ENCODE measurements around the gene ANKRD13B. TPM values are rescaled to one million over a fixed set of nuclear protein-coding genes. Genes with fewer than 3 reads are reported as not detected.

ANKRD13B gene
- total and polyA plus RNA-seq, 2 of the 13 experiments (the other 11 are each of a cell fraction or from before 2014, with no cell fraction given), result 1.7 to 1.8 TPM

DNA sequence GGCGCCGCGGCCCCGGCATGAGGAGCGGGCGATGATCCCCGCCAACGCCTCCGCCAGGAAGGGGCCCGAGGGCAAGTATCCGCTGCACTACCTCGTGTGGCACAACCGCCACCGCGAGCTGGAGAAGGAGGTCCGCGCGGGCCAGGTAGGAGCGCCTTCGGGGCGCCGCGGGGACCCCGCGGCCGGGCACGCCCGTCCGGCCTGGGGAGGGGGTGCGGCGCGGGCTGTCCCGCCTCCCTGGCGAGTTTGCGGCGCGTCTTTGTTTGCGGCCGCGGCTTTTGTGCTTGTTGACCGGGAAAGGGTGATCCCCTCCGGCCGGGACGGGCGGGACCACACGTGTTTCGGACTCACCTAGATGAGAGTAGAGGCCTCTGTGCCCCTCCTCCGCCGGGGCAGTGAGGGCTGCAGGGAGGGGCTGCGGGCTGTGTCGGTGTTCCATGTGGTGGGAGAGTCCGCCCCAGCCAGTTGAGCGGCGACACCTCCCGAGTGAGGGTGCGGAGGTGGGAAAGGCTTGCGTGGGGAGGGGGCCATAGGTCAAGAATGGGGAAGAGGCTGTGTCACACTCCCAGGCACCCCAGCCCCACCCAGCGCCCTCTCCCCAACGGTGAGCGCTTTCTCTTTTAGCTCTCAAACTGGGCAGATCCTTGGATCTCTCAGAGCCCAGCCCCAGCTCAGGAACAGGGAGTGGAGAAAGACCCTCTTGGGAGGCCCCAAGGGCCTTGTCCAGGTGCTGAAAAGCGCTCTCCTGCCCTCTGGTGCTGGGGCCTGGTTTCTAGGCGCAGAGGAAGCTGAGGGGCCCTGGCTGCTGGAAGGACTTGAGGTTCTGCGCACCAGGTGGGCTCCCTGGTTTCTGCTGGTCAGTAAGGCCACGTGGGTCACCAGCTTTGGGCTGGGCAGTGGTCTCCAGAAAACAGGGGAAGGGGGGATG is 923 bp downstream of the ANKRD13B start:
- no peak for DNase-seq (ENCODE audit: low spot score)
- Histone ChIP-seq H3K4me2 (ENCODE audit: low read depth, low read length) (peak overlapping the region; percentile 86), H3K9me3 (ENCODE audit: low read length) (no peaks in the 10 kb centered on the region), H4K20me1 (ENCODE audit: insufficient read depth, low read length) (no peaks in the 10 kb centered on the region), H3K4me1 (ENCODE audit: insufficient read depth, low read length) (peaks cover 61% of the 10 kb centered on the region), H3K36me3 (replicated peaks in 1 of 2; ENCODE audit: control insufficient read depth in 1 of 2, insufficient read depth in 2 of 2, low read length in 2 of 2) (no peaks in the 10 kb centered on the region), H3K27ac (ENCODE audit: extremely low read length, insufficient read depth, low read length) (no peak overlapping the region), H2AFZ (ENCODE audit: low read length) (no peak overlapping the region), H3K27me3 (ENCODE audit: control insufficient read depth in 1 of 2, insufficient read depth in 2 of 2, low read length in 2 of 2) (peaks cover 3 to 31% of the 10 kb centered on the region in 2 experiments; a peak in 3 of 5 replicates), H3K4me3 (replicated peaks in 1 of 3; ENCODE audit: insufficient read depth in 1 of 3, low read depth in 2 of 3, low read length in 3 of 3) (peak overlapping the region; percentile 59 to 71 (median 59); a peak in 5 of 6 replicates), H3K79me2 (ENCODE audit: insufficient read depth, low read length) (peaks cover under 1% of the 10 kb centered on the region), H3K9ac (ENCODE audit: insufficient read depth, low read depth, low read length) (no peak overlapping the region)
- ChIA-PET POLR2A (interaction anchor here (0.9 to 3.0 kb wide), 3 partner anchors 19 to 300 kb away, joined by 3 to 23 read pairs (median 3); partner anchors contain the start of gene NUFIP2), CTCF (ENCODE audit: low intra/inter-chr PET ratio, low total read pairs) (interaction anchor here (0.8 to 3.1 kb wide), 3 partner anchors 13 to 223 kb away, joined by 3 to 39 read pairs (median 5); no protein-coding TSS in a partner anchor)
- BruUV-seq (replicated peaks), result no TSS peak
- no peak for ATAC-seq
- WGBS (ENCODE audit: low lambda C conversion rate), result no CpG with 5 or more reads among the region's 64 CpGs
- intact Hi-C loops (cut with micrococcal nuclease; ENCODE audit: unreplicated experiment) (loop anchor here (10.0 kb wide), 1 partner anchor 219 kb away; no protein-coding TSS in a partner anchor), in situ Hi-C loops (cut with HindIII; ENCODE audit: extremely low pct_ligation_motif_present, low pct_unique_long_range_greater_than_20kb) (no loop called here)
- no peak for FAIRE-seq
- TF ChIP-seq, protein P1, sequence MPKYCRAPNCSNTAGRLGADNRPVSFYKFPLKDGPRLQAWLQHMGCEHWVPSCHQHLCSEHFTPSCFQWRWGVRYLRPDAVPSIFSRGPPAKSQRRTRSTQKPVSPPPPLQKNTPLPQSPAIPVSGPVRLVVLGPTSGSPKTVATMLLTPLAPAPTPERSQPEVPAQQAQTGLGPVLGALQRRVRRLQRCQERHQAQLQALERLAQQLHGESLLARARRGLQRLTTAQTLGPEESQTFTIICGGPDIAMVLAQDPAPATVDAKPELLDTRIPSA (CRISPR knock-in tag; IDR thresholded peaks at IDR 0.05; ENCODE audit: borderline replicate concordance), result no peak
- no peak for TF ChIP-seq ZFP41 (CRISPR knock-in tag; IDR thresholded peaks at IDR 0.05; ENCODE audit: borderline replicate concordance)
- TF ChIP-seq ZNF674 (CRISPR knock-in tag; IDR thresholded peaks at IDR 0.05; ENCODE audit: low read depth), result no peak
- TF ChIP-seq, protein P2, sequence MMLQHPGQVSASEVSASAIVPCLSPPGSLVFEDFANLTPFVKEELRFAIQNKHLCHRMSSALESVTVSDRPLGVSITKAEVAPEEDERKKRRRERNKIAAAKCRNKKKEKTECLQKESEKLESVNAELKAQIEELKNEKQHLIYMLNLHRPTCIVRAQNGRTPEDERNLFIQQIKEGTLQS (CRISPR knock-in tag; IDR thresholded peaks at IDR 0.05), result peak; percentile 57; the same call in 1 of the 2 replicates
- TF ChIP-seq, protein P3, sequence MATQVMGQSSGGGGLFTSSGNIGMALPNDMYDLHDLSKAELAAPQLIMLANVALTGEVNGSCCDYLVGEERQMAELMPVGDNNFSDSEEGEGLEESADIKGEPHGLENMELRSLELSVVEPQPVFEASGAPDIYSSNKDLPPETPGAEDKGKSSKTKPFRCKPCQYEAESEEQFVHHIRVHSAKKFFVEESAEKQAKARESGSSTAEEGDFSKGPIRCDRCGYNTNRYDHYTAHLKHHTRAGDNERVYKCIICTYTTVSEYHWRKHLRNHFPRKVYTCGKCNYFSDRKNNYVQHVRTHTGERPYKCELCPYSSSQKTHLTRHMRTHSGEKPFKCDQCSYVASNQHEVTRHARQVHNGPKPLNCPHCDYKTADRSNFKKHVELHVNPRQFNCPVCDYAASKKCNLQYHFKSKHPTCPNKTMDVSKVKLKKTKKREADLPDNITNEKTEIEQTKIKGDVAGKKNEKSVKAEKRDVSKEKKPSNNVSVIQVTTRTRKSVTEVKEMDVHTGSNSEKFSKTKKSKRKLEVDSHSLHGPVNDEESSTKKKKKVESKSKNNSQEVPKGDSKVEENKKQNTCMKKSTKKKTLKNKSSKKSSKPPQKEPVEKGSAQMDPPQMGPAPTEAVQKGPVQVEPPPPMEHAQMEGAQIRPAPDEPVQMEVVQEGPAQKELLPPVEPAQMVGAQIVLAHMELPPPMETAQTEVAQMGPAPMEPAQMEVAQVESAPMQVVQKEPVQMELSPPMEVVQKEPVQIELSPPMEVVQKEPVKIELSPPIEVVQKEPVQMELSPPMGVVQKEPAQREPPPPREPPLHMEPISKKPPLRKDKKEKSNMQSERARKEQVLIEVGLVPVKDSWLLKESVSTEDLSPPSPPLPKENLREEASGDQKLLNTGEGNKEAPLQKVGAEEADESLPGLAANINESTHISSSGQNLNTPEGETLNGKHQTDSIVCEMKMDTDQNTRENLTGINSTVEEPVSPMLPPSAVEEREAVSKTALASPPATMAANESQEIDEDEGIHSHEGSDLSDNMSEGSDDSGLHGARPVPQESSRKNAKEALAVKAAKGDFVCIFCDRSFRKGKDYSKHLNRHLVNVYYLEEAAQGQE (IDR thresholded peaks at IDR 0.05; ENCODE audit: borderline replicate concordance in 1 of 2, low read depth in 1 of 2, low read length in 2 of 2), result peak; percentile 74 to 95
- TF ChIP-seq NKX3-1 (CRISPR knock-in tag; IDR thresholded peaks at IDR 0.05), result no peak
- peak; percentile 57 for TF ChIP-seq STAG1 (CRISPR knock-in tag; IDR thresholded peaks at IDR 0.05)
- peak; percentile 61; the same call in 1 of the 2 replicates for TF ChIP-seq NRL (CRISPR knock-in tag; IDR thresholded peaks at IDR 0.05; ENCODE audit: borderline replicate concordance)
- no peak for TF ChIP-seq ZNF672 (CRISPR knock-in tag; IDR thresholded peaks at IDR 0.05)
- no peak for TF ChIP-seq PHB2 (IDR thresholded peaks at IDR 0.05; ENCODE audit: partially characterized antibody)
- no peak for TF ChIP-seq ZNF549 (CRISPR knock-in tag; IDR thresholded peaks at IDR 0.05)
- no peak for TF ChIP-seq TARDBP (CRISPR knock-in tag; IDR thresholded peaks at IDR 0.05)
- TF ChIP-seq KLF16 (CRISPR knock-in tag; IDR thresholded peaks at IDR 0.05), result peak in 1 of 2 experiments; percentile 43; a peak in 1 of 4 replicates
- 0 out of 2 replicates have a peak, but pooled peaks have one; percentile 40 for TF ChIP-seq PRMT3 (CRISPR knock-in tag; IDR thresholded peaks at IDR 0.05; ENCODE audit: borderline replicate concordance, low read depth)
- TF ChIP-seq ARNT (IDR thresholded peaks at IDR 0.05), result no peak
- TF ChIP-seq FOSL2 (CRISPR knock-in tag; IDR thresholded peaks at IDR 0.05), result peak; percentile 12; the same call in 1 of the 2 replicates
- TF ChIP-seq SP1 (IDR thresholded peaks at IDR 0.05), result no peak
- no peak for TF ChIP-seq SP1 (CRISPR knock-in tag; IDR thresholded peaks at IDR 0.05)
- TF ChIP-seq EZH2 (conservative IDR thresholded peaks at IDR 0.05; ENCODE audit: low read depth, low read length), result no peak

Measured in HepG2 (cell line).